Adrenal gland (tissue), 12 donors: ENCODE measurements around the gene TRIP10. TPM values are rescaled to one million over a fixed set of nuclear protein-coding genes. Genes with fewer than 3 reads are reported as not detected.
"Not testable (repeated sequence)": the region's sequence is repeated elsewhere in the genome, so short reads cannot be mapped to it uniquely, and the experiment has no call there.

Source experiments
- DNase-seq, 7 donors: peaks; one replicate each; pipeline ENCODE4 v3.0.0-alpha.2; 2019 to 2020
- H3K27ac ChIP-seq, 5 donors: fragments of 200-600 bp; sonication (generic) in 4 of 5; 1 replicate in 3 of 5; 2 replicates in 2 of 5; pipeline versions ENCODE4 v1.5.1 to v1.8.0; 2016 to 2020; ENCODE audit warnings: mild to moderate bottlenecking in 1 of 5
- H3K27me3 ChIP-seq: fragments of 200-600 bp; 2 replicates; pipeline ENCODE4 v1.8.0; 2021
- H3K36me3 ChIP-seq, 2 donors: fragments of 200-600 bp; replicated peaks in 1 of 2; 1 replicate in 1 of 2; 2 replicates in 1 of 2; pipeline versions ENCODE4 v1.5.1 to v1.8.0; 2018 to 2022
- H3K4me1 ChIP-seq, 2 donors: fragments of 200-600 bp; replicated peaks in 1 of 2; 1 replicate in 1 of 2; 2 replicates in 1 of 2; pipeline versions ENCODE4 v1.5.1 to v1.8.0; 2018 to 2021
- H3K4me3 ChIP-seq, 4 donors: fragments of 200-600 bp; sonication (generic) in 3 of 4; one replicate each; pipeline ENCODE4 v1.5.1; 2016 to 2018
- H3K9me3 ChIP-seq, 3 donors: fragments of 200-600 bp; sonication (generic) in 1 of 3; replicated peaks in 1 of 3; 1 replicate in 2 of 3; 2 replicates in 1 of 3; pipeline versions ENCODE4 v1.5.1 to v1.8.0; 2016 to 2021
- CTCF ChIP-seq, 6 experiments: fragments of 450-650 bp in 4 of 6; fragments of 200-600 bp in 2 of 6; sonication (generic) in 1 of 6; IDR thresholded peaks; 1 replicate in 5 of 6; 2 replicates in 1 of 6; pipeline versions ENCODE4 v1.5.1 to v1.8.0; 2016 to 2021; ENCODE audit warnings: antibody characterized with exemption in 6 of 6, mild to moderate bottlenecking in 2 of 6, moderate library complexity in 1 of 6
- POLR2A ChIP-seq, 2 donors: fragments of 450-650 bp; IDR thresholded peaks; one replicate each; pipeline ENCODE4 v1.6.1; 2017; ENCODE audit warnings: antibody characterized with exemption in 2 of 2, mild to moderate bottlenecking in 2 of 2, moderate library complexity in 1 of 2
- WGBS, 4 donors: extraction: QIAGEN DNeasy Blood & Tissue Kit in 2 of 4; methylation state at CpG; one replicate each; pipeline versions ENCODE4 v1.1.5 to v1.1.7; 2013 to 2017; 5-methylcytosine and 5-hydroxymethylcytosine counted together
- intact Hi-C, 2 donors: fragments of 100-400 bp; cut with DNase I; formaldehyde crosslinking; loops; one replicate each; pipeline versions ENCODE4 v1.14.1 to v1.15.0; 2022 to 2023
- polyA plus RNA-seq, 3 donors: library from polyadenylated mRNA; stranded (reverse); fragments of 200-250 nt in 2 of 3; fragments of 350-450 nt in 1 of 3; fragmentation: Illumina TruSeq in 1 of 3; extraction: RNeasy Lipid Tissue Mini Kit (QIAGEN cat#74804) in 1 of 3; gene quantifications; one replicate each; pipeline ENCODE4 v1.2.3, GENCODE V29; 2013 to 2014
- total RNA-seq, 9 donors: library from RNA; depleted of rRNA in 4 of 9; stranded (reverse); fragments of >200 nt in 4 of 9; fragments of 120-200 nt in 1 of 9; fragmentation: NEBNext Ultra II Directional in 1 of 9; extraction: Animal tissue kit (Norgen Biotek cat#: 25700) in 1 of 9; gene quantifications; one replicate each; pipeline versions ENCODE4 v1.1.0 to v1.2.4, GENCODE V29; 2013 to 2023
- donor health status: healthy with polysubstance abuse.
- donor health status: Bipolar disorder and iron deficiency.
- donor health status: DM: yes; HTN: yes; CAD: no.
- donor health status: DM: no; HTN: no; CAD: no.
- donor health status: DM: no; HTN: no; CAD: no.
- donor health status: DM: yes; HTN: yes; CAD: no.

Gene TRIP10
- total and polyA plus RNA-seq, 12 donors = 22.5 to 425 (median 74.8) TPM

GRCh38 chr19:6743714-6744380 lies 4.4 kb downstream of the TRIP10 start:
- 81 to 87% (median 86%) methylated on average over 15 of the region's 15 CpGs for WGBS, 4 donors
- H3K9me3 ChIP-seq = no peaks in the 10 kb centered on the region
- H3K4me3 ChIP-seq = no peak overlapping the region
- H3K36me3 ChIP-seq = peaks cover 0 to 44% of the 10 kb centered on the region in 2 donors
- TF ChIP-seq CTCF (IDR thresholded peaks at IDR 0.05) (no peak), POLR2A (IDR thresholded peaks at IDR 0.05) (no peak)
- DNase-seq = peak in 2 of 7 donors; percentile 24 to 25
- H3K4me1 ChIP-seq = peaks cover 29 to 39% of the 10 kb centered on the region in 2 donors
- peak overlapping the region; percentile 45 to 95 (median 76) for H3K27ac ChIP-seq
- no peaks in the 10 kb centered on the region for H3K27me3 ChIP-seq
- intact Hi-C loops = loop anchor here in 1 of 2 donors (10.0 kb wide), 1 partner anchor 121 kb away; no protein-coding TSS in a partner anchor

- intact Hi-C loops = loop anchor here in 1 of 2 donors (10.0 kb wide), 1 partner anchor 120 kb away; no protein-coding TSS in a partner anchor
- Histone ChIP-seq H3K4me3 (peak overlapping the region in 1 of 4 donors; percentile 15), H3K36me3 (peaks cover 0 to 52% of the 10 kb centered on the region in 2 donors), H3K27me3 (no peaks in the 10 kb centered on the region), H3K4me1 (peaks cover 25 to 35% of the 10 kb centered on the region in 2 donors), H3K27ac (peak overlapping the region; percentile 45 to 95 (median 76)), H3K9me3 (no peaks in the 10 kb centered on the region)
- WGBS, 4 donors = 25 to 37% (median 29%) methylated on average over 9 to 41 of the region's 41 CpGs
- DNase-seq = peak; percentile 85 to 96 (median 95)
- TF ChIP-seq POLR2A (IDR thresholded peaks at IDR 0.05) (peak in 1 of 2 donors; percentile 33), CTCF (IDR thresholded peaks at IDR 0.05) (peak in 2 of 6 experiments; percentile 11 to 17)
Observed at GRCh38 chr19:6744381-6745301, 5.2 kb downstream of the TRIP10 start.

- intact Hi-C loops = loop anchor here in 1 of 2 donors (10.0 kb wide), 1 partner anchor 119 kb away; no protein-coding TSS in a partner anchor
- peak in 1 of 7 donors; percentile 25 for DNase-seq
- no peak overlapping the region for H3K4me3 ChIP-seq
- peak overlapping the region in 1 of 5 donors; percentile 3 for H3K27ac ChIP-seq
- TF ChIP-seq POLR2A (IDR thresholded peaks at IDR 0.05) (no peak), CTCF (IDR thresholded peaks at IDR 0.05) (no peak)
- H3K27me3 ChIP-seq = no peaks in the 10 kb centered on the region
- 91 to 96% (median 93%) methylated on average over 7 to 24 of the region's 24 CpGs for WGBS, 4 donors
- no peaks in the 10 kb centered on the region for H3K9me3 ChIP-seq
- peaks cover 25 to 32% of the 10 kb centered on the region in 2 donors for H3K4me1 ChIP-seq
- peaks cover 0 to 64% of the 10 kb centered on the region in 2 donors for H3K36me3 ChIP-seq
Observed at GRCh38 chr19:6745965-6746364, 6.5 kb downstream of the TRIP10 start.

GRCh38 chr19:6748543-6748942 lies 9.1 kb downstream of the TRIP10 start:
- H3K4me3 ChIP-seq, H3K9me3 ChIP-seq, H3K27me3 ChIP-seq, DNase-seq, H3K27ac ChIP-seq: not testable (repeated sequence)
- WGBS, 4 donors = 83 to 92% (median 86%) methylated on average over 10 of the region's 10 CpGs
- intact Hi-C loops = loop anchor here in 1 of 2 donors (10.0 kb wide), 1 partner anchor 116 kb away; no protein-coding TSS in a partner anchor
- Histone ChIP-seq H3K4me1 (peaks cover 24 to 26% of the 10 kb centered on the region in 2 donors), H3K36me3 (peaks cover 0 to 64% of the 10 kb centered on the region in 2 donors)
